Thoracic aorta endothelial cell (primary cell): Measurements from ENCODE around the gene C2CD3. TPM values are rescaled to one million over a fixed set of nuclear protein-coding genes. Genes with fewer than 3 reads are reported as not detected.

Source experiments
- small RNA-seq: library from RNA; depleted of rRNA; stranded (forward); fragments of <200 nt; gene quantifications from one replicate; pipeline ENCODE3, GENCODE V24; 2012
- total RNA-seq: library from RNA; depleted of rRNA; stranded (reverse); fragments of >200 nt; gene quantifications from 2 replicates; pipeline ENCODE4 v1.2.3, GENCODE V29; 2012

The C2CD3 gene, protein sequence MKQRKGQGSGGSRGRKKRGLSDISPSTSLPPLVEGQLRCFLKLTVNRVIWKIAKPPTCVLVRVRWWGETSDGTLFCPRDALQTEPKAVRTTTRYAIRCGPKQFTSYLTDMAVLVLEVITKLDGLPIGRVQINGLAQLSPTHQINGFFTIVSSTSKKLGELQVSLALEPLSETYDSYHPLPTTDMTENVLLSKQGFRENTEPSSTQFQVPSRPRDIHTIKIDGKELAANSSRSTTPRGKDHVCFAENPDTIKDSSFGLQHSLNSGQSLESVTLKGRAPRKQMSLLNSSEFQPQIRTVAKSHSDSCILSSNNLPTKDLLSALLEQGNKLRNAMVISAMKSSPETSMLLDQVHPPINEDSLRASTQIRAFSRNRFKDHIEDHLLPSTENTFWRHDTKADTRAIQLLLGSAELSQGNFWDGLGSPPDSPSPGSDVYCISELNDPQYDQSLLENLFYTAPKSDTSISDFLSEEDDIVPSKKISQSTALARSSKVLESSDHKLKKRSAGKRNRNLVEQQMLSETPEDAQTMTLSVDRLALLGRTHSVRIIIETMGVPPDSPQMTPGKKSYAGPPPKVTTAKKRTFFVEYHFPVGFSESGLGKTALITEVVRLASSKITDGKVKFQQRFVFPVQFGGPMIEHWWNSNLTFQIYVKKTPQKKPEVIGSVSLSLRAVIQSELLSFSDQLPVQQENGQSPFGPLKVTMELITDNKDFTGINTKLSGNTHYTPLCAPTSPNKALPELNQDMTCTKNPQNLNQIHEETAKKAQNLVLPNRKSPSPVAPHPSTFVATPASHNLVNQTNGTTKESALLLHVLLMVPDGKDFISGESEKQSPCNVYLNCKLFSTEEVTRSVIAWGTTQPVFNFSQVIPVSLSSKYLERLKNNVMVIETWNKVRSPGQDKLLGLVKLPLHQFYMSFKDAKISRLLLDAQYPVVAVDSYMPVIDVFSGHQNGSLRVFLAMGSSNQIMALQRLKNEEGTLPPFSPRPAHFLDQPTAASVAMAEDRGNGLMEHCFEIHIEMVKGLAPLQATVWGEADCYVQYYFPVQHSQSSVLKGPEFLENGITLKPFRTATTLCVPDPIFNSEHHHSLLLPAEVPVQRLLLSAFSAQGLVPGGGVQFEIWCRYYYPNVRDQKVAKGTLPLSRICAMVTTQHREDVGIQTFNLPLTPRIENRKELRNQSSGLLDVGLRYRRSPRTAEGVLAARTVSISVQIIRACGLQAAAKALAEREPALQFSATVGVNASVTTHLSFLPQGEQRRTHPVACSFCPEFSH (N-terminal part only)
- 25.4 and 27.9 TPM in 2 replicates for total RNA-seq

DNA sequence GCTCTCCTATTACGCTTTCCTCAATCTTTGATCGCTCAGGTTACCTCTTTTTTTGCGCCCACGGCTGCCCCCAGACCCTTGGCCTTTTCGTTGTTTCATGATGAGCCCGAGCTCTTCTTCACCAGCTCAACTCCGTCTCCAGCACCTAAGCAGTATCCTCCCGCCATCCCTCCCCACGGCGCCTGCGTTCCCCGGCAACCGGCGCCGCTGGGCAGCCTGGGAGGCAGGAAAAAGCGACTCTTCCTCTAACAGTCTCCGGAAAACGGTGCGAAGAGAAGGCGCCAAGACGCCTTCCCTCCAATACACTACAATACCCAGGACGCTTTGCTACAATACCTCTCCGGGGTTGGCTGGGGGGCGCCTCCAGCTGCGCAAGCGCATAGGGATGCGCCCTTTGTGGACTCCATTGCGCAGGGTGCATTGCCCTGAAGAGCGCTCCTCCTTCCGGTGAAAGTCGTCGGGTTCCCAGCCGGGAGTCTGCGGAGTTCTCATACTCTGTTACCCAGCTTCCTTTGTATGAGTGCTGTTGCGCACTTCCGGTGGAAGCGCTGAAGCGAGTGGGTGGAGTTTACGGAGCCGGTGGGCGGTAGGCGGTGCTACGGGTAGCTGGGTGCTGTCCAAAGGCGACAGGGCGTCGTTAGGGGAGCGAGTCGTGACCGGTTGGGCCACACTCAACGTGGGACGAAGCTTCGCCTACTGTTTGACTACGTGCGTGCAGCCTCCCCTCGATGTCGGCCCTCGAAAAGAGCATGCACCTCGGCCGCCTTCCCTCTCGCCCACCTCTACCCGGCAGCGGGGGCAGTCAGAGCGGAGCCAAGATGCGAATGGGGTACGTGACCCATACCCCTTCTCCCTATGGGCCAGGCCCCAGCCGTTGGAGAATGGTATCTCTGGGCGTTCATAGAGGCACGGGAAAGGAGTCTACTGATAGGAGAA is at the start of gene C2CD3, which contains the start of gene PPME1:
Gene C2CD3 (minus strand): TSS at position 309 of the 936 bp plus-strand sequence. CDS start 210 bp downstream, at position 99.
Gene PPME1 (plus strand): TSS at position 596 of the 936 bp plus-strand sequence. CDS start 133 bp downstream, at position 729.

DNA sequence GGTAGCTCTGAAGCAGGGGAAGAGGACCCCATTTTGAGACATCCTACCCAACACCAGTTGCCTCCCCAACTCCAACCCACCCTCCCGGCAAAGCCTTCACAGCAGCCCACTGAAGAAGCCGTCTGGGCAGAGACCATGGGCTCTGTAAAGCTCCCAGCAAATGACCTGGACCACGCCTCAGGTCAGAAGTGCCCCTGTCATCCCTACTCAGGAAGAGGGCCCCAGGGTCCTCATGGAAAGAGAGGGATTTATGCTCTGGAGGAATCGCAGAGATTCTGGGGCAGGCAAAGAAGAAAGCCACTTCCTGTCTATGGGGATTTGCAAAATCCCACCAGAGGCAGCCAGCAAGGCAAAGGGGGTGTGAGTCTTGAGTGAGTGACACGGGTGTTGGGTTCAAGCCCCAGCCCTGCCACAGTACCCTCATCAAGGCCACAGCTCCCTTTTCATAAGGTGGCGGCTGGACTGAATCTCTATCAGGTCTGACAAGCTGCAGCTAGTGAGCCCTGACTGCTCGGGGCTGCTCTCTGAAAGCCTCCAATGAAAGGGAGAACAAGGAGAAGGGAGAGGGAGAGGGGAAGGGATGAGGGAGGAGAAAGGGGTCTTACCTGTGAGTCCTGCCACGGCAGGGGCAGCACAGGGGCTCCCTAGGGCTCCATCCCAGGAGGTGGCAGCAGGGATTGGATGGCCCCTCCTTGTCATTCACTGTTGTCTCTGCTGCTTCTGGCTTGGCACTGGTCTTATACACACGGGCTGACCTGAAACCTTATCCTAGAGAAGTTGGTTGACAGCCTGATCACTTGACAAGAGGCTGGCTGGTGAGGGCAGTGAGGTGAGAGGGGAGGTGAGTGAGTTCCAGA is 162.2 kb downstream of the C2CD3 start, which contains the start of gene UCP3:
Gene UCP3 (minus strand): TSS at position 713 of the 857 bp plus-strand sequence. CDS start 2,043 bp downstream, outside the sequence.

DNA sequence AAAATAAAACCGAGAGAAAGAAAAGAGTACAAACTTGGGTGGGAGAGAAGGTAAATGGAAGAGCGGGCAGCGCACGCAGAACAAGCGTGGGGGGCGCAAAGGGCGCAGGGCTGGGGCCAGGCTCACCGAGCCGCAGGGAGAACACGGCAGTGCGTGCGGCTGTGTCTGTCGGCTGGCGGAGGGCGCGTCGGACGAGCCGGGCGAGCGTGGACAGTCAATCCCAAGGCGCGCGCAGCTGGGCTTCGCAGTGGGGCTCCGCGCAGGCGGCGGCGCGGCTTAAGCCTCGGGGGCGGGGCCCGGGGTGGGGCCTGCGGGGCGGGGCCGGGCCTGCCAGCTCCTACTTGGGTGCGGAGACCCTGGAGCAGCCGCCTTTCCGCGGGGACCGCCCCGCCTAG is 188.2 kb downstream of the C2CD3 start, which contains the start of gene UCP2:
Gene UCP2 (minus strand): TSS at position 249 of the 395 bp plus-strand sequence. CDS start 4,465 bp downstream, outside the sequence.

Small RNA genes lying within 50 kb of the gene (small RNA-seq; reads per million reads assigned to genes)
- gene AP002392.1: not detected

Other genes starting within 250 kb of the C2CD3 start
- gene DNAJB13, start 220.0 kb downstream of the C2CD3 start, total RNA-seq: not detected in 2 replicates
- gene UCP2, start 188.2 kb downstream of the C2CD3 start, total RNA-seq: 0.53 and 2.2 TPM in 2 replicates
- 0.80 and 1.0 TPM in 2 replicates for gene UCP3, start 161.9 kb downstream of the C2CD3 start, total RNA-seq
- 19.0 and 28.2 TPM in 2 replicates for gene PPME1, start 287 bp upstream of the C2CD3 start, total RNA-seq
- 11.8 and 29.1 TPM in 2 replicates for gene P4HA3, start 140.6 kb upstream of the C2CD3 start, total RNA-seq
- 24.1 and 33.6 TPM in 2 replicates for gene PGM2L1, start 227.4 kb upstream of the C2CD3 start, total RNA-seq